ENCODE measurements around the gene IRF9. TPM values are rescaled to one million over a fixed set of nuclear protein-coding genes. Genes with fewer than 3 reads are reported as not detected.
A peak's percentile ranks its signal among the peaks of the same experiment; 100 is the strongest.

IRF9 gene
- total and polyA plus RNA-seq, 2 of the 13 experiments (the other 11 are each of a cell fraction or from before 2014, with no cell fraction given): 14.9 to 49.7 TPM

DNA sequence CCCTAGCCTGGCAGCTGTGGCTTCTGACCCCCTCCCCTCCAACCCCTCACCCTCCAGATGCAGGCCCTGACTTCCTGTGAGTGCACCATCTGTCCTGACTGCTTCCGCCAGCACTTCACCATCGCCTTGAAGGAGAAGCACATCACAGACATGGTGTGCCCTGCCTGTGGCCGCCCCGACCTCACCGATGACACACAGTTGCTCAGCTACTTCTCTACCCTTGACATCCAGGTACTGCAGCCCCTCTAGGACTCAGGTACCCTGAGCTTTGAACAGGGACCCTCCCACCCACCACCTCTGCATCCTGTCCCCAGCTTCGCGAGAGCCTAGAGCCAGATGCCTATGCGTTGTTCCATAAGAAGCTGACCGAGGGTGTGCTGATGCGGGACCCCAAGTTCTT is 6.0 kb upstream of the IRF9 start:
- CTCF ChIA-PET (ENCODE audit: low intra/inter-chr PET ratio, low total read pairs): no interaction called here
- peaks cover 4% of the 10 kb centered on the region; the same call in 1 of the 2 replicates for H3K4me1 ChIP-seq (ENCODE audit: insufficient read depth, low read length)
- no peaks in the 10 kb centered on the region for H3K9me3 ChIP-seq (ENCODE audit: low read length)
- peaks cover 61 to 72% of the 10 kb centered on the region in 2 experiments for H3K36me3 ChIP-seq (replicated peaks in 1 of 2; ENCODE audit: control insufficient read depth in 1 of 2, insufficient read depth in 2 of 2, low read length in 2 of 2)
- H3K27ac ChIP-seq (ENCODE audit: extremely low read length, insufficient read depth, low read length): no peak overlapping the region
- 98% methylated on average over 10 of the region's 10 CpGs for WGBS (ENCODE audit: low lambda C conversion rate)
- DNase-seq (ENCODE audit: low spot score): no peak
- no peaks in the 10 kb centered on the region; the same call in 1 of the 2 replicates for H4K20me1 ChIP-seq (ENCODE audit: insufficient read depth, low read length)
- no peak overlapping the region for H2AFZ ChIP-seq (ENCODE audit: low read length)
- FAIRE-seq: no peak
- no peak overlapping the region for H3K4me3 ChIP-seq (replicated peaks in 1 of 3; ENCODE audit: insufficient read depth in 1 of 3, low read depth in 2 of 3, low read length in 3 of 3)
- H3K4me2 ChIP-seq (ENCODE audit: low read depth, low read length): no peak overlapping the region
- BruUV-seq (replicated peaks): no TSS peak
- no peaks in the 10 kb centered on the region for H3K27me3 ChIP-seq (ENCODE audit: control insufficient read depth in 1 of 2, insufficient read depth in 2 of 2, low read length in 2 of 2)
- POLR2A ChIA-PET: interaction anchor here (0.9 to 11.8 kb wide), 4 partner anchors 6 to 116 kb away, joined by 3 to 233 read pairs (median 108); partner anchors contain the start of genes CHMP4A, EMC9, PSME1 and PSME2
- TF ChIP-seq ATF7 (IDR thresholded peaks at IDR 0.05) (no peak), ATF7 (CRISPR knock-in tag; IDR thresholded peaks at IDR 0.05) (0 out of 2 replicates have a peak, but pooled peaks have one; percentile 60), ZBTB38 (CRISPR knock-in tag; IDR thresholded peaks at IDR 0.05) (peak; percentile 46; the same call in 1 of the 2 replicates), ZNF331 (CRISPR knock-in tag; IDR thresholded peaks at IDR 0.05) (no peak), MAFG (CRISPR knock-in tag; IDR thresholded peaks at IDR 0.05) (no peak), ZNF343 (CRISPR knock-in tag; IDR thresholded peaks at IDR 0.05) (0 out of 2 replicates have a peak, but pooled peaks have one; percentile 34), SP1 (IDR thresholded peaks at IDR 0.05) (no peak), SP1 (CRISPR knock-in tag; IDR thresholded peaks at IDR 0.05) (no peak), NRL (CRISPR knock-in tag; IDR thresholded peaks at IDR 0.05; ENCODE audit: borderline replicate concordance) (peak; percentile 36; the same call in 1 of the 2 replicates), ZNF230 (CRISPR knock-in tag; IDR thresholded peaks at IDR 0.05) (peak; percentile 59; the same call in 1 of the 2 replicates)
- TF ChIP-seq, protein P1, sequence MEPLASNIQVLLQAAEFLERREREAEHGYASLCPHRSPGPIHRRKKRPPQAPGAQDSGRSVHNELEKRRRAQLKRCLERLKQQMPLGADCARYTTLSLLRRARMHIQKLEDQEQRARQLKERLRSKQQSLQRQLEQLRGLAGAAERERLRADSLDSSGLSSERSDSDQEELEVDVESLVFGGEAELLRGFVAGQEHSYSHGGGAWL (CRISPR knock-in tag; IDR thresholded peaks at IDR 0.05): 0 out of 2 replicates have a peak, but pooled peaks have one; percentile 22
- TF ChIP-seq, protein P2, sequence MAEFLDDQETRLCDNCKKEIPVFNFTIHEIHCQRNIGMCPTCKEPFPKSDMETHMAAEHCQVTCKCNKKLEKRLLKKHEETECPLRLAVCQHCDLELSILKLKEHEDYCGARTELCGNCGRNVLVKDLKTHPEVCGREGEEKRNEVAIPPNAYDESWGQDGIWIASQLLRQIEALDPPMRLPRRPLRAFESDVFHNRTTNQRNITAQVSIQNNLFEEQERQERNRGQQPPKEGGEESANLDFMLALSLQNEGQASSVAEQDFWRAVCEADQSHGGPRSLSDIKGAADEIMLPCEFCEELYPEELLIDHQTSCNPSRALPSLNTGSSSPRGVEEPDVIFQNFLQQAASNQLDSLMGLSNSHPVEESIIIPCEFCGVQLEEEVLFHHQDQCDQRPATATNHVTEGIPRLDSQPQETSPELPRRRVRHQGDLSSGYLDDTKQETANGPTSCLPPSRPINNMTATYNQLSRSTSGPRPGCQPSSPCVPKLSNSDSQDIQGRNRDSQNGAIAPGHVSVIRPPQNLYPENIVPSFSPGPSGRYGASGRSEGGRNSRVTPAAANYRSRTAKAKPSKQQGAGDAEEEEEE (CRISPR knock-in tag; IDR thresholded peaks at IDR 0.05; ENCODE audit: borderline replicate concordance): 0 out of 2 replicates have a peak, but pooled peaks have one; percentile 48
- TF ChIP-seq, protein P3, sequence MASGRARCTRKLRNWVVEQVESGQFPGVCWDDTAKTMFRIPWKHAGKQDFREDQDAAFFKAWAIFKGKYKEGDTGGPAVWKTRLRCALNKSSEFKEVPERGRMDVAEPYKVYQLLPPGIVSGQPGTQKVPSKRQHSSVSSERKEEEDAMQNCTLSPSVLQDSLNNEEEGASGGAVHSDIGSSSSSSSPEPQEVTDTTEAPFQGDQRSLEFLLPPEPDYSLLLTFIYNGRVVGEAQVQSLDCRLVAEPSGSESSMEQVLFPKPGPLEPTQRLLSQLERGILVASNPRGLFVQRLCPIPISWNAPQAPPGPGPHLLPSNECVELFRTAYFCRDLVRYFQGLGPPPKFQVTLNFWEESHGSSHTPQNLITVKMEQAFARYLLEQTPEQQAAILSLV (CRISPR knock-in tag; IDR thresholded peaks at IDR 0.05; ENCODE audit: borderline replicate concordance): peak; percentile 82; the same call in 1 of the 2 replicates
- TF ChIP-seq, protein P4, sequence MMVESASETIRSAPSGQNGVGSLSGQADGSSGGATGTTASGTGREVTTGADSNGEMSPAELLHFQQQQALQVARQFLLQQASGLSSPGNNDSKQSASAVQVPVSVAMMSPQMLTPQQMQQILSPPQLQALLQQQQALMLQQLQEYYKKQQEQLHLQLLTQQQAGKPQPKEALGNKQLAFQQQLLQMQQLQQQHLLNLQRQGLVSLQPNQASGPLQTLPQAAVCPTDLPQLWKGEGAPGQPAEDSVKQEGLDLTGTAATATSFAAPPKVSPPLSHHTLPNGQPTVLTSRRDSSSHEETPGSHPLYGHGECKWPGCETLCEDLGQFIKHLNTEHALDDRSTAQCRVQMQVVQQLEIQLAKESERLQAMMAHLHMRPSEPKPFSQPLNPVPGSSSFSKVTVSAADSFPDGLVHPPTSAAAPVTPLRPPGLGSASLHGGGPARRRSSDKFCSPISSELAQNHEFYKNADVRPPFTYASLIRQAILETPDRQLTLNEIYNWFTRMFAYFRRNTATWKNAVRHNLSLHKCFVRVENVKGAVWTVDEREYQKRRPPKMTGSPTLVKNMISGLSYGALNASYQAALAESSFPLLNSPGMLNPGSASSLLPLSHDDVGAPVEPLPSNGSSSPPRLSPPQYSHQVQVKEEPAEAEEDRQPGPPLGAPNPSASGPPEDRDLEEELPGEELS (CRISPR knock-in tag; IDR thresholded peaks at IDR 0.05): no peak
- TF ChIP-seq, protein P5, sequence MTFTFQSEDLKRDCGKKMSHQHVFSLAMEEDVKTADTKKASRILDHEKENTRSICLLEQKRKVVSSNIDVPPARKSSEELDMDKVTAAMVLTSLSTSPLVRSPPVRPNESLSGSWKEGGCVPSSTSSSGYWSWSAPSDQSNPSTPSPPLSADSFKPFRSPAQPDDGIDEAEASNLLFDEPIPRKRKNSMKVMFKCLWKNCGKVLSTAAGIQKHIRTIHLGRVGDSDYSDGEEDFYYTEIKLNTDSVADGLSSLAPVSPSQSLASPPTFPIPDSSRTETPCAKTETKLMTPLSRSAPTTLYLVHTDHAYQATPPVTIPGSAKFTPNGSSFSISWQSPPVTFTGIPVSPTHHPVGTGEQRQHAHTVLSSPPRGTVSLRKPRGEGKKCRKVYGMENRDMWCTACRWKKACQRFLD (CRISPR knock-in tag; IDR thresholded peaks at IDR 0.05; ENCODE audit: borderline replicate concordance): no peak
- TF ChIP-seq, protein P6, sequence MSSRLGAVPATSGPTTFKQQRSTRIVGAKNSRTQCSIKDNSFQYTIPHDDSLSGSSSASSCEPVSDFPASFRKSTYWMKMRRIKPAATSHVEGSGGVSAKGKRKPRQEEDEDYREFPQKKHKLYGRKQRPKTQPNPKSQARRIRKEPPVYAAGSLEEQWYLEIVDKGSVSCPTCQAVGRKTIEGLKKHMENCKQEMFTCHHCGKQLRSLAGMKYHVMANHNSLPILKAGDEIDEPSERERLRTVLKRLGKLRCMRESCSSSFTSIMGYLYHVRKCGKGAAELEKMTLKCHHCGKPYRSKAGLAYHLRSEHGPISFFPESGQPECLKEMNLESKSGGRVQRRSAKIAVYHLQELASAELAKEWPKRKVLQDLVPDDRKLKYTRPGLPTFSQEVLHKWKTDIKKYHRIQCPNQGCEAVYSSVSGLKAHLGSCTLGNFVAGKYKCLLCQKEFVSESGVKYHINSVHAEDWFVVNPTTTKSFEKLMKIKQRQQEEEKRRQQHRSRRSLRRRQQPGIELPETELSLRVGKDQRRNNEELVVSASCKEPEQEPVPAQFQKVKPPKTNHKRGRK (CRISPR knock-in tag; IDR thresholded peaks at IDR 0.05): 0 out of 2 replicates have a peak, but pooled peaks have one; percentile 18
- no peak overlapping the region for H3K9ac ChIP-seq (ENCODE audit: insufficient read depth, low read depth, low read length)
- in situ Hi-C loops (cut with HindIII; ENCODE audit: extremely low pct_ligation_motif_present, low pct_unique_long_range_greater_than_20kb): no loop called here
- no peak for ATAC-seq
- no peaks in the 10 kb centered on the region for H3K79me2 ChIP-seq (ENCODE audit: insufficient read depth, low read length)
- intact Hi-C loops (cut with micrococcal nuclease; ENCODE audit: unreplicated experiment): no loop called here

Data from HepG2 (cell line).